Gastroesophageal sphincter (tissue), 3 donors: ENCODE results near the gene ACVR2B.

ENCODE experiments used
- EP300 ChIP-seq: sonication (generic); formaldehyde crosslinking; IDR thresholded peaks from one replicate; pipeline ENCODE4 v1.6.1; 2017; ENCODE audit warnings: antibody characterized with exemption, mild to moderate bottlenecking
- POLR2A ChIP-seq, 2 donors: fragments of 450-650 bp; IDR thresholded peaks; one replicate each; pipeline ENCODE4 v1.6.1; 2017; ENCODE audit warnings: antibody characterized with exemption in 2 of 2, mild to moderate bottlenecking in 2 of 2, moderate library complexity in 1 of 2
- POLR2AphosphoS5 ChIP-seq: sonication (generic); formaldehyde crosslinking; IDR thresholded peaks from one replicate; pipeline ENCODE4 v1.6.1; 2017; ENCODE audit warnings: antibody characterized with exemption
- TF ChIP-seq, protein P1 (sequence below), 4 experiments: fragments of 200-600 bp in 2 of 4; fragments of 450-650 bp in 2 of 4; sonication (generic) in 1 of 4; IDR thresholded peaks; one replicate each; pipeline ENCODE4 v1.5.1; 2017 to 2019; ENCODE audit warnings: antibody characterized with exemption in 4 of 4, mild to moderate bottlenecking in 2 of 4, moderate library complexity in 2 of 4

DNA sequence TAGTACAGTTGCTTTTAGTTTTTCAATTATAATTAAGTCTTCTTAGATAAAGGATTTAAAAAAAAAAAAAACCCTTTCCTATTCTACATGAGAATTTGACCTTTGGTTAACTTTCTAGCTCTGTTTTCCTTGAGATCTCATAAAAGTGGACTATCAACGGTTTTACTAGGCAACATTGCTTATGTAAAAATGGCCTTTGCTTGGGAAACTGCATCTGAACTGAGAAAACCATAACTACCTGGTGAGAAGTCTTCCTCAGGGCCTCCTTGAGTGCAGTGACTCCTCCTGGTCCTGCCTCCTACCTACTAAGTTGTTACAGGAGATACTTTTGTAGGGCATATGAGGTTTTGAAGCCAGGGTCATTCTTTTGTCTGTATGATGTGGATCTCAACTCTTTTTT lies 42.1 kb upstream of the ACVR2B start:
- TF ChIP-seq, protein P1, sequence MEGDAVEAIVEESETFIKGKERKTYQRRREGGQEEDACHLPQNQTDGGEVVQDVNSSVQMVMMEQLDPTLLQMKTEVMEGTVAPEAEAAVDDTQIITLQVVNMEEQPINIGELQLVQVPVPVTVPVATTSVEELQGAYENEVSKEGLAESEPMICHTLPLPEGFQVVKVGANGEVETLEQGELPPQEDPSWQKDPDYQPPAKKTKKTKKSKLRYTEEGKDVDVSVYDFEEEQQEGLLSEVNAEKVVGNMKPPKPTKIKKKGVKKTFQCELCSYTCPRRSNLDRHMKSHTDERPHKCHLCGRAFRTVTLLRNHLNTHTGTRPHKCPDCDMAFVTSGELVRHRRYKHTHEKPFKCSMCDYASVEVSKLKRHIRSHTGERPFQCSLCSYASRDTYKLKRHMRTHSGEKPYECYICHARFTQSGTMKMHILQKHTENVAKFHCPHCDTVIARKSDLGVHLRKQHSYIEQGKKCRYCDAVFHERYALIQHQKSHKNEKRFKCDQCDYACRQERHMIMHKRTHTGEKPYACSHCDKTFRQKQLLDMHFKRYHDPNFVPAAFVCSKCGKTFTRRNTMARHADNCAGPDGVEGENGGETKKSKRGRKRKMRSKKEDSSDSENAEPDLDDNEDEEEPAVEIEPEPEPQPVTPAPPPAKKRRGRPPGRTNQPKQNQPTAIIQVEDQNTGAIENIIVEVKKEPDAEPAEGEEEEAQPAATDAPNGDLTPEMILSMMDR (IDR thresholded peaks at IDR 0.05), result no peak
- no peak for TF ChIP-seq POLR2A (IDR thresholded peaks at IDR 0.05)
- no peak for TF ChIP-seq POLR2AphosphoS5
- no peak for TF ChIP-seq EP300
